ENCODE data around the gene GLIPR2. TPM values are rescaled to one million over a fixed set of nuclear protein-coding genes. Genes with fewer than 3 reads are reported as not detected.

The GLIPR2 gene
- total and polyA plus RNA-seq, 2 experiments from 2014 or later, result 5.1 to 5.7 TPM

DNA sequence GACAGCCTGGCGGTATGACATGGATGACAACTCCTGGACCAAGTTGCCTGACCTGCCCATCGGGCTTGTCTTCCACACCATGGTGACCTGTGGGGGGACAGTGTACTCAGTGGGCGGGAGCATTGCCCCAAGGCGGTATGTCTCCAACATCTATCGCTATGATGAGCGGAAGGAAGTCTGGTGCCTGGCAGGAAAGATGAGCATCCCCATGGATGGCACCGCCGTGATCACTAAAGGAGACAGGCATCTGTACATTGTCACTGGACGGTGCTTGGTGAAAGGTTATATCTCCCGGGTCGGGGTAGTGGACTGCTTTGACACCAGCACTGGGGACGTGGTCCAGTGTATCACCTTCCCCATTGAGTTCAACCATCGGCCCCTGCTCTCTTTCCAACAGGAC lies 34.0 kb downstream of the GLIPR2 start:
- Mint-ChIP-seq H3K36me3 (ENCODE audit: low read depth) (no peaks in the 10 kb centered on the region), H3K27me3 (ENCODE audit: insufficient read depth, low read depth, poor library complexity) (peaks cover 10% of the 10 kb centered on the region), H3K4me1 (peaks cover 7% of the 10 kb centered on the region), H3K4me3 (no peak overlapping the region; the same call in 2 of the 3 replicates), H3K9me3 (no peaks in the 10 kb centered on the region), H3K27ac (no peak overlapping the region)
- Histone ChIP-seq H3K4me2 (no peak overlapping the region), H3K79me2 (replicated peaks; ENCODE audit: insufficient read depth) (no peaks in the 10 kb centered on the region), H4K20me1 (replicated peaks; ENCODE audit: insufficient read depth) (no peaks in the 10 kb centered on the region), H3K9me2 (ENCODE audit: insufficient read depth) (0 out of 2 replicates have a peak, but pooled peaks cover 2% of the 10 kb centered on the region), H3F3A (replicated peaks; ENCODE audit: low read depth) (no peaks in the 10 kb centered on the region), H2AFZ (no peak overlapping the region), H3K27me3 (ENCODE audit: insufficient read depth) (no peaks in the 10 kb centered on the region), H3K4me1 (ENCODE audit: insufficient read depth) (no peaks in the 10 kb centered on the region), H3K27ac (ENCODE audit: low read depth) (no peak overlapping the region), H3K4me3 (no peak overlapping the region), H3K36me3 (ENCODE audit: insufficient read depth) (no peaks in the 10 kb centered on the region)
- TF ChIP-seq ZNF331 (CRISPR knock-in tag; IDR thresholded peaks at IDR 0.05; ENCODE audit: low read depth) (no peak), ZNF114 (CRISPR knock-in tag; IDR thresholded peaks at IDR 0.05) (no peak), POLR2AphosphoS5 (IDR thresholded peaks at IDR 0.05; ENCODE audit: low read depth) (no peak), NANOG (IDR thresholded peaks at IDR 0.05; ENCODE audit: borderline replicate concordance) (no peak), EZH2 (IDR thresholded peaks at IDR 0.05; ENCODE audit: low read depth, unreplicated experiment) (no peak), STAT1 (IDR thresholded peaks at IDR 0.05; ENCODE audit: unreplicated experiment) (no peak)
- TF ChIP-seq, protein P1, sequence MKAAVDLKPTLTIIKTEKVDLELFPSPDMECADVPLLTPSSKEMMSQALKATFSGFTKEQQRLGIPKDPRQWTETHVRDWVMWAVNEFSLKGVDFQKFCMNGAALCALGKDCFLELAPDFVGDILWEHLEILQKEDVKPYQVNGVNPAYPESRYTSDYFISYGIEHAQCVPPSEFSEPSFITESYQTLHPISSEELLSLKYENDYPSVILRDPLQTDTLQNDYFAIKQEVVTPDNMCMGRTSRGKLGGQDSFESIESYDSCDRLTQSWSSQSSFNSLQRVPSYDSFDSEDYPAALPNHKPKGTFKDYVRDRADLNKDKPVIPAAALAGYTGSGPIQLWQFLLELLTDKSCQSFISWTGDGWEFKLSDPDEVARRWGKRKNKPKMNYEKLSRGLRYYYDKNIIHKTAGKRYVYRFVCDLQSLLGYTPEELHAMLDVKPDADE (IDR thresholded peaks at IDR 0.05), result no peak
- TF ChIP-seq, protein P2, sequence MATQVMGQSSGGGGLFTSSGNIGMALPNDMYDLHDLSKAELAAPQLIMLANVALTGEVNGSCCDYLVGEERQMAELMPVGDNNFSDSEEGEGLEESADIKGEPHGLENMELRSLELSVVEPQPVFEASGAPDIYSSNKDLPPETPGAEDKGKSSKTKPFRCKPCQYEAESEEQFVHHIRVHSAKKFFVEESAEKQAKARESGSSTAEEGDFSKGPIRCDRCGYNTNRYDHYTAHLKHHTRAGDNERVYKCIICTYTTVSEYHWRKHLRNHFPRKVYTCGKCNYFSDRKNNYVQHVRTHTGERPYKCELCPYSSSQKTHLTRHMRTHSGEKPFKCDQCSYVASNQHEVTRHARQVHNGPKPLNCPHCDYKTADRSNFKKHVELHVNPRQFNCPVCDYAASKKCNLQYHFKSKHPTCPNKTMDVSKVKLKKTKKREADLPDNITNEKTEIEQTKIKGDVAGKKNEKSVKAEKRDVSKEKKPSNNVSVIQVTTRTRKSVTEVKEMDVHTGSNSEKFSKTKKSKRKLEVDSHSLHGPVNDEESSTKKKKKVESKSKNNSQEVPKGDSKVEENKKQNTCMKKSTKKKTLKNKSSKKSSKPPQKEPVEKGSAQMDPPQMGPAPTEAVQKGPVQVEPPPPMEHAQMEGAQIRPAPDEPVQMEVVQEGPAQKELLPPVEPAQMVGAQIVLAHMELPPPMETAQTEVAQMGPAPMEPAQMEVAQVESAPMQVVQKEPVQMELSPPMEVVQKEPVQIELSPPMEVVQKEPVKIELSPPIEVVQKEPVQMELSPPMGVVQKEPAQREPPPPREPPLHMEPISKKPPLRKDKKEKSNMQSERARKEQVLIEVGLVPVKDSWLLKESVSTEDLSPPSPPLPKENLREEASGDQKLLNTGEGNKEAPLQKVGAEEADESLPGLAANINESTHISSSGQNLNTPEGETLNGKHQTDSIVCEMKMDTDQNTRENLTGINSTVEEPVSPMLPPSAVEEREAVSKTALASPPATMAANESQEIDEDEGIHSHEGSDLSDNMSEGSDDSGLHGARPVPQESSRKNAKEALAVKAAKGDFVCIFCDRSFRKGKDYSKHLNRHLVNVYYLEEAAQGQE (IDR thresholded peaks at IDR 0.05; ENCODE audit: unreplicated experiment), result no peak
- TF ChIP-seq, protein P3, sequence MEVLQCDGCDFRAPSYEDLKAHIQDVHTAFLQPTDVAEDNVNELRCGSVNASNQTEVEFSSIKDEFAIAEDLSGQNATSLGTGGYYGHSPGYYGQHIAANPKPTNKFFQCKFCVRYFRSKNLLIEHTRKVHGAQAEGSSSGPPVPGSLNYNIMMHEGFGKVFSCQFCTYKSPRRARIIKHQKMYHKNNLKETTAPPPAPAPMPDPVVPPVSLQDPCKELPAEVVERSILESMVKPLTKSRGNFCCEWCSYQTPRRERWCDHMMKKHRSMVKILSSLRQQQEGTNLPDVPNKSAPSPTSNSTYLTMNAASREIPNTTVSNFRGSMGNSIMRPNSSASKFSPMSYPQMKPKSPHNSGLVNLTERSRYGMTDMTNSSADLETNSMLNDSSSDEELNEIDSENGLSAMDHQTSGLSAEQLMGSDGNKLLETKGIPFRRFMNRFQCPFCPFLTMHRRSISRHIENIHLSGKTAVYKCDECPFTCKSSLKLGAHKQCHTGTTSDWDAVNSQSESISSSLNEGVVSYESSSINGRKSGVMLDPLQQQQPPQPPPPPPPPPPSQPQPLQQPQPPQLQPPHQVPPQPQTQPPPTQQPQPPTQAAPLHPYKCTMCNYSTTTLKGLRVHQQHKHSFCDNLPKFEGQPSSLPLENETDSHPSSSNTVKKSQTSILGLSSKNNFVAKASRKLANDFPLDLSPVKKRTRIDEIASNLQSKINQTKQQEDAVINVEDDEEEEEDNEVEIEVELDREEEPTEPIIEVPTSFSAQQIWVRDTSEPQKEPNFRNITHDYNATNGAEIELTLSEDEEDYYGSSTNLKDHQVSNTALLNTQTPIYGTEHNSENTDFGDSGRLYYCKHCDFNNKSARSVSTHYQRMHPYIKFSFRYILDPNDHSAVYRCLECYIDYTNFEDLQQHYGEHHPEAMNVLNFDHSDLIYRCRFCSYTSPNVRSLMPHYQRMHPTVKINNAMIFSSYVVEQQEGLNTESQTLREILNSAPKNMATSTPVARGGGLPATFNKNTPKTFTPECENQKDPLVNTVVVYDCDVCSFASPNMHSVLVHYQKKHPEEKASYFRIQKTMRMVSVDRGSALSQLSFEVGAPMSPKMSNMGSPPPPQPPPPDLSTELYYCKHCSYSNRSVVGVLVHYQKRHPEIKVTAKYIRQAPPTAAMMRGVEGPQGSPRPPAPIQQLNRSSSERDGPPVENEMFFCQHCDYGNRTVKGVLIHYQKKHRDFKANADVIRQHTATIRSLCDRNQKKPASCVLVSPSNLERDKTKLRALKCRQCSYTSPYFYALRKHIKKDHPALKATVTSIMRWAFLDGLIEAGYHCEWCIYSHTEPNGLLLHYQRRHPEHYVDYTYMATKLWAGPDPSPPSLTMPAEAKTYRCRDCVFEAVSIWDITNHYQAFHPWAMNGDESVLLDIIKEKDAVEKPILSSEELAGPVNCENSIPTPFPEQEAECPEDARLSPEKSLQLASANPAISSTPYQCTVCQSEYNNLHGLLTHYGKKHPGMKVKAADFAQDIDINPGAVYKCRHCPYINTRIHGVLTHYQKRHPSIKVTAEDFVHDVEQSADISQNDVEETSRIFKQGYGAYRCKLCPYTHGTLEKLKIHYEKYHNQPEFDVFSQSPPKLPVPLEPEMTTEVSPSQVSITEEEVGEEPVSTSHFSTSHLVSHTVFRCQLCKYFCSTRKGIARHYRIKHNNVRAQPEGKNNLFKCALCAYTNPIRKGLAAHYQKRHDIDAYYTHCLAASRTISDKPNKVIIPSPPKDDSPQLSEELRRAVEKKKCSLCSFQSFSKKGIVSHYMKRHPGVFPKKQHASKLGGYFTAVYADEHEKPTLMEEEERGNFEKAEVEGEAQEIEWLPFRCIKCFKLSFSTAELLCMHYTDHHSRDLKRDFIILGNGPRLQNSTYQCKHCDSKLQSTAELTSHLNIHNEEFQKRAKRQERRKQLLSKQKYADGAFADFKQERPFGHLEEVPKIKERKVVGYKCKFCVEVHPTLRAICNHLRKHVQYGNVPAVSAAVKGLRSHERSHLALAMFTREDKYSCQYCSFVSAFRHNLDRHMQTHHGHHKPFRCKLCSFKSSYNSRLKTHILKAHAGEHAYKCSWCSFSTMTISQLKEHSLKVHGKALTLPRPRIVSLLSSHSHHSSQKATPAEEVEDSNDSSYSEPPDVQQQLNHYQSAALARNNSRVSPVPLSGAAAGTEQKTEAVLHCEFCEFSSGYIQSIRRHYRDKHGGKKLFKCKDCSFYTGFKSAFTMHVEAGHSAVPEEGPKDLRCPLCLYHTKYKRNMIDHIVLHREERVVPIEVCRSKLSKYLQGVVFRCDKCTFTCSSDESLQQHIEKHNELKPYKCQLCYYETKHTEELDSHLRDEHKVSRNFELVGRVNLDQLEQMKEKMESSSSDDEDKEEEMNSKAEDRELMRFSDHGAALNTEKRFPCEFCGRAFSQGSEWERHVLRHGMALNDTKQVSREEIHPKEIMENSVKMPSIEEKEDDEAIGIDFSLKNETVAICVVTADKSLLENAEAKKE (CRISPR knock-in tag; IDR thresholded peaks at IDR 0.05), result no peak
- DNase-seq (ENCODE audit: low spot score), result no peak
- ATAC-seq, result no peak

Measured in GM23338 (cell line).